GM21381 (cell line): ENCODE data around the gene LALBA.
"Not testable (repeated sequence)": the region's sequence is repeated elsewhere in the genome, so short reads cannot be mapped to it uniquely, and the experiment has no call there.

Experiments used
- ATAC-seq: cut with Tn5 transposase; IDR thresholded peaks from one replicate; pipeline ENCODE4 v1.9.1; 2021; ENCODE audit warnings: mild to moderate bottlenecking, moderate library complexity; ENCODE audit not compliant: unreplicated experiment

The LALBA gene

DNA sequence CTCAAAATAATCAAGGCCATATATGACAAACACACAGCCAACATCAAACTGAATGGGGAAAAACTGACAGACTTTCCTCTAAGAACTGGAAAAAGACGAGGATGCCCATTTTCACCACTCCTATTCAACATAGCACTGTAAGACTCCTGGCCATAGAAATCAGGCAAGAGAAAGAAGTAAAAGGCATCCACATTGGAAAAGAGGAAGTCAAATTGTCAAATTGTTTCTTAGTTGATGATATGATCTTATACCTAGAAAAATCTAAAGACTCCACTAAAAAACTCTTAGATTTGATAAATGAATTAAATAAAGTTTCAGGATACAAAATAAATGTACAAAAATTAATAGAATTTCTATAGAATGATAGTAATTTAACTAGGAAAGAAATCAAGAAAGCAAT, 33.2 kb downstream of the LALBA start:
- no peak for ATAC-seq

DNA sequence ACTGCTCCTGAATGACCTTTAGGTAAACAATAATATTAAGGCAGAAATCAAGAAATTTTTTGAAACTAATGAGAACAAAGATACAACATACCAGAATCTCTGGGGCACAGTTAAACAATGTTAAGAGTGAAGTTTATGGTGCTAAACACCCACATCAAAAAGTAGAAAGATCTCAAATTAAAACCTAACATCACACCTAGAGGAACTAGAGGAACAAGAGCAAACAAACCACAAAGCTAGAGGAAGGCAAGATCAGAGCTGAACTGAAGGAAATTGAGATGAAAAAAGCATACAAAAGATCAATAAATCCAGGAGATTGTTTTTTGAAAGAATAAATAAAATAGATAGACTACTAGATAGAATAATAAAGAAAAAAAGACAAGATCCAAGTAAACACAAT, 37.2 kb downstream of the LALBA start:
- ATAC-seq = no peak

GRCh38 chr12:48527891-48528670, 41.8 kb downstream of the LALBA start:
- ATAC-seq = no peak

DNA sequence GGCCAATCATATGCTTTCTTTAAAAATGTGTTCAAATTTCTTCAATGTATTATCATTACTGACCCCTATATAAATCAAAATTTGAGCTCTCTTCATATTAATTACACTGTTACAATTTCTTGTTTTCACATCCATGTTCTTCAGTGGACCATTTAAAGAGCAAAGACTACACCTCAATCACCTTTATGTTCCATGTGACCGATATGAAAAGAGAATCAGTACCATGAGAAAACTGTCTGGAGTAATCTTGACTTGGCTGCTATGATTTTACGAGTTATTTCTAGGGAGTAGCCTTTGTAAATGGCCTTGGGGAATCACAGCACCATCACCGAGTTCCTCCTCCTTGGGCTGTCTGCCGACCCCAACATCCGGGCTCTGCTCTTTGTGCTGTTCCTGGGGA, 44.5 kb downstream of the LALBA start, which contains the start of gene OR8S1:
Gene OR8S1 (plus strand): TSS at position 301 of the 400 bp plus-strand sequence. CDS start 0 bp downstream, at position 301.
- no peak for ATAC-seq

DNA sequence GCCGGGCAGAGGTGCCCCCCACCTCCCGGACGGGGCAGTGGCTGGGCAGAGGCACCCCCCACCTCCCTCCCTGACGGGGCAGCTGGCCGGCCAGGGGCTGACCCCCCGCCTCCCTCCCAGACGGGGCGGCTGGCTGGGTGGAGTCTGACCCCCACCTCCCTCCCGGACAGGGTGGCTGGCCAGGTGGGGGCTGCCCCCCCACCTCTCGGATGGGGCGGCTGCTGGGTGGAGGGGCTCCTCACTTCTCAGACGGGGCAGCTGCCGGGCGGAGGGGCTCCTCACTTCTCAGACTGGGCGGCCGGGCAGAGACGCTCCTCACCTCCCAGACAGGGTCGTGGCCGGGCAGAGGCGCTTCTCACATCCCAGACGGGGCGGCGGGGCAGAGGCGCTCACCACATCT, 49.5 kb downstream of the LALBA start:
- not testable (repeated sequence) for ATAC-seq
